ENCODE results near the gene ICOSLG. TPM values are rescaled to one million over a fixed set of nuclear protein-coding genes. Genes with fewer than 3 reads are reported as not detected.
"Not testable (repeated sequence)": the region's sequence is repeated elsewhere in the genome, so short reads cannot be mapped to it uniquely, and the experiment has no call there.

The ICOSLG gene
- polyA plus RNA-seq, 1 experiment, result not detected

- H3K27me3 ChIP-seq (ENCODE audit: control insufficient read depth, insufficient read depth, low read length); DNase-seq (ENCODE audit: low read depth, low spot score); H3K27ac ChIP-seq (ENCODE audit: low read depth, low read length); H3K4me3 ChIP-seq (ENCODE audit: low read depth, low read length); CTCF ChIA-PET; H3K9me3 ChIP-seq (ENCODE audit: control insufficient read depth, insufficient read depth, low read length); POLR2A ChIA-PET: not testable (repeated sequence)
Measured at GRCh38 chr21:44206698-44207676, 33.8 kb downstream of the ICOSLG start.

DNA sequence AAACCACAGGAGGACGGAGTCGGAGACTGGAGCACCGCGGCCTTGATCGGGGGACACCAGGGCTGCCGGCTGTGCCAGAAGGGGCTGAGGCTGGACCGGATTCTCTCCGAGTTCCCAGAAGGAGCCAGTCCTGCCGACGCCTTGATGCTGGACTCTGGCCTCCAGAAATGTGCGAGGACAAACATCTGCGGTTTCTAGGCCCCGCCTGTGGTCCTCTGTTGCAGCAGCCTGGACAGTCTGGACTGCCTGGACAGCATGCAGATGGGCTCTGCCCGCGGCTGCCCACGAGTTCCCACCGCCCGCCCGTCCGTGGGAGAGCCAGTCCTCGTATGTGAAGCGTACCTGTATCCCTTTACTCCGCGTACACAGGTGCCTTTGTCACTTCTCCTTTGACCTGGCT is 34.6 kb downstream of the ICOSLG start:
- H3K9me3 ChIP-seq (ENCODE audit: control insufficient read depth, insufficient read depth, low read length); H3K27me3 ChIP-seq (ENCODE audit: control insufficient read depth, insufficient read depth, low read length); H3K27ac ChIP-seq (ENCODE audit: low read depth, low read length); DNase-seq (ENCODE audit: low read depth, low spot score); POLR2A ChIA-PET; H3K4me3 ChIP-seq (ENCODE audit: low read depth, low read length); CTCF ChIA-PET: not testable (repeated sequence)

- POLR2A ChIA-PET; CTCF ChIA-PET; DNase-seq (ENCODE audit: low read depth, low spot score); H3K4me3 ChIP-seq (ENCODE audit: low read depth, low read length); H3K9me3 ChIP-seq (ENCODE audit: control insufficient read depth, insufficient read depth, low read length); H3K27ac ChIP-seq (ENCODE audit: low read depth, low read length); H3K27me3 ChIP-seq (ENCODE audit: control insufficient read depth, insufficient read depth, low read length): not testable (repeated sequence)
Measured at GRCh38 chr21:44202590-44203299, 38.0 kb downstream of the ICOSLG start.

GRCh38 chr21:44199997-44200396 is 40.7 kb downstream of the ICOSLG start:
- POLR2A ChIA-PET; H3K4me3 ChIP-seq (ENCODE audit: low read depth, low read length); H3K27ac ChIP-seq (ENCODE audit: low read depth, low read length); DNase-seq (ENCODE audit: low read depth, low spot score); H3K27me3 ChIP-seq (ENCODE audit: control insufficient read depth, insufficient read depth, low read length); CTCF ChIA-PET; H3K9me3 ChIP-seq (ENCODE audit: control insufficient read depth, insufficient read depth, low read length): not testable (repeated sequence)

- H3K27me3 ChIP-seq (ENCODE audit: control insufficient read depth, insufficient read depth, low read length), result peaks cover 4% of the 10 kb centered on the region
- ChIA-PET CTCF (no interaction called here), POLR2A (no interaction called here)
- H3K4me3 ChIP-seq (ENCODE audit: low read depth, low read length), result no peak overlapping the region
- TF ChIP-seq, protein P1, sequence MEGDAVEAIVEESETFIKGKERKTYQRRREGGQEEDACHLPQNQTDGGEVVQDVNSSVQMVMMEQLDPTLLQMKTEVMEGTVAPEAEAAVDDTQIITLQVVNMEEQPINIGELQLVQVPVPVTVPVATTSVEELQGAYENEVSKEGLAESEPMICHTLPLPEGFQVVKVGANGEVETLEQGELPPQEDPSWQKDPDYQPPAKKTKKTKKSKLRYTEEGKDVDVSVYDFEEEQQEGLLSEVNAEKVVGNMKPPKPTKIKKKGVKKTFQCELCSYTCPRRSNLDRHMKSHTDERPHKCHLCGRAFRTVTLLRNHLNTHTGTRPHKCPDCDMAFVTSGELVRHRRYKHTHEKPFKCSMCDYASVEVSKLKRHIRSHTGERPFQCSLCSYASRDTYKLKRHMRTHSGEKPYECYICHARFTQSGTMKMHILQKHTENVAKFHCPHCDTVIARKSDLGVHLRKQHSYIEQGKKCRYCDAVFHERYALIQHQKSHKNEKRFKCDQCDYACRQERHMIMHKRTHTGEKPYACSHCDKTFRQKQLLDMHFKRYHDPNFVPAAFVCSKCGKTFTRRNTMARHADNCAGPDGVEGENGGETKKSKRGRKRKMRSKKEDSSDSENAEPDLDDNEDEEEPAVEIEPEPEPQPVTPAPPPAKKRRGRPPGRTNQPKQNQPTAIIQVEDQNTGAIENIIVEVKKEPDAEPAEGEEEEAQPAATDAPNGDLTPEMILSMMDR (IDR thresholded peaks at IDR 0.05; ENCODE audit: low read depth, low read length), result no peak
- H3K9me3 ChIP-seq (ENCODE audit: control insufficient read depth, insufficient read depth, low read length), result no peaks in the 10 kb centered on the region
- DNase-seq (ENCODE audit: low read depth, low spot score), result no peak
- no peak overlapping the region for H3K27ac ChIP-seq (ENCODE audit: low read depth, low read length)
Measured at GRCh38 chr21:44199448-44199847, 41.3 kb downstream of the ICOSLG start.

- H3K27ac ChIP-seq (ENCODE audit: low read depth, low read length); H3K9me3 ChIP-seq (ENCODE audit: control insufficient read depth, insufficient read depth, low read length); POLR2A ChIA-PET; DNase-seq (ENCODE audit: low read depth, low spot score); CTCF ChIA-PET; H3K4me3 ChIP-seq (ENCODE audit: low read depth, low read length); H3K27me3 ChIP-seq (ENCODE audit: control insufficient read depth, insufficient read depth, low read length): not testable (repeated sequence)
Measured at GRCh38 chr21:44197156-44197516, 43.6 kb downstream of the ICOSLG start.

DNA sequence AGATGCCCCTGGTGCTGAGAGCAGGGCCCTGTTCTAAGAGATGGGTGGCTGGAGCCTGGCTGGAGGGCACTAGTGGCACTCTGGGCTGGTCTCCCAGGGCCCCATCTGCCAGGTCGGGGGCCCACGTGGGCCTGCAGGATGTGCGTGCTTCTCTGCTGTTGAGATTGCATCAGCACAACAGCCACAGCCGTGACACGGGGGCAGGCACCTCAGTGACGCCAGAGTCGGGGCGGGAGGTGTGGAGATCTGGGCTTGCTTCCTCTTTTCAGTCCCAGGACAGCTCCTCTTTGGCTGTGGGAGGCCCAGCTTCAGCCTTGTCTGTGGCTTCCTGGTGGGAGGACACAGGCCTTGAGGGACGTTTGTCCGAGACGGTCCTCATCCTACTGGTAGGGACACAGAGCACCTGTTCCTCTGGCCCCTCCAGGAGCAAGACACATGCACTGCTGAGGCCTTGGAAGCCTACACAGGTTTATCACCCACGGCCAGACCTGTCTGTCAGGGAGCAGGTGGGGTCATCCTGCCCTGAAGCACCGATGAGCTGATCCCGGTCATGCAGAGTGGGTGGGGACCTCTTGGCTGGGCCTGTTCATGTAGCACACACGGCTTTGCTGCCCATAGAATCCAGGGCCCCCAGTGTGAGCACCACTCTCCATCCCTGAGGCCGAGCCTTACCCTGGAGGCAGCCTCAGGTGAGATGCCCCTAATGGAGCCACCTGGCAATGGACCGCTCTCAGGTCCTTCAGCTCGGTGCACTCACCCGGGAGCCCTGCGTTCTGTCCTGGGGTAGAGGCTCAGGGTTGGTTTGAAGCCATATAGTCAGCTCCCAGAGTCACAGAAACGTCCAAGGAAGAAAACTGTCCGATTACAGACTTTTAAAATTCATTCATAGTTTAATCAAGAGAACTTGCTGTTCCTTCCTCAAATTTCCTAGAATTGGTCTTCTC is 44.3 kb downstream of the ICOSLG start:
- not testable (repeated sequence) for DNase-seq (ENCODE audit: low read depth, low spot score)

GRCh38 chr21:44194888-44195287 is 45.9 kb downstream of the ICOSLG start:
- POLR2A ChIA-PET; CTCF ChIA-PET; DNase-seq (ENCODE audit: low read depth, low spot score); H3K27ac ChIP-seq (ENCODE audit: low read depth, low read length); H3K27me3 ChIP-seq (ENCODE audit: control insufficient read depth, insufficient read depth, low read length); H3K4me3 ChIP-seq (ENCODE audit: low read depth, low read length); H3K9me3 ChIP-seq (ENCODE audit: control insufficient read depth, insufficient read depth, low read length): not testable (repeated sequence)

More for the DNA sequence above, 44.3 kb downstream of the ICOSLG start:
- H3K27me3 ChIP-seq (ENCODE audit: control insufficient read depth, insufficient read depth, low read length); POLR2A ChIA-PET; H3K4me3 ChIP-seq (ENCODE audit: low read depth, low read length); H3K9me3 ChIP-seq (ENCODE audit: control insufficient read depth, insufficient read depth, low read length); H3K27ac ChIP-seq (ENCODE audit: low read depth, low read length); CTCF ChIA-PET: not testable (repeated sequence)

DNA sequence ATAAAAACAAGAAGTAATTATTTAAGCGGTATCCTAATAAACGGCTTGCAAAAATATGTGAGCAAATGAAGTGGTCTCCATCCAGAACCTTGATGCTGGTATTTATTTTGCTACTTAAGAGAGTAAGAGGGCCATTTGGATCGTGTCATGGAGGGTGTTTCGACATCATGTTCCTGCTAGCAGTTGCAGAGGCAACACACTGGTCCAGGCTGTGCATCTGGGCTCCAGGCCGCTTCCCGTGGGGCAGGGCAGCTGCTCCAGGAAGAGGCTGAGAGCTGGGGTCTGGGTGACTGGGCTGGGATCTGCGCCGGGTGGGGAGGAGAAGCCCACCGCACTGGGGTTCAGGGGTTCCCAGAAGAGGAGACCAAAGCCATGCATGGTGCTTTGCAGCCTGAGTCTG is 46.3 kb downstream of the ICOSLG start:
- H3K27ac ChIP-seq (ENCODE audit: low read depth, low read length); H3K4me3 ChIP-seq (ENCODE audit: low read depth, low read length); H3K9me3 ChIP-seq (ENCODE audit: control insufficient read depth, insufficient read depth, low read length); H3K27me3 ChIP-seq (ENCODE audit: control insufficient read depth, insufficient read depth, low read length); POLR2A ChIA-PET; DNase-seq (ENCODE audit: low read depth, low spot score); CTCF ChIA-PET: not testable (repeated sequence)

DNA sequence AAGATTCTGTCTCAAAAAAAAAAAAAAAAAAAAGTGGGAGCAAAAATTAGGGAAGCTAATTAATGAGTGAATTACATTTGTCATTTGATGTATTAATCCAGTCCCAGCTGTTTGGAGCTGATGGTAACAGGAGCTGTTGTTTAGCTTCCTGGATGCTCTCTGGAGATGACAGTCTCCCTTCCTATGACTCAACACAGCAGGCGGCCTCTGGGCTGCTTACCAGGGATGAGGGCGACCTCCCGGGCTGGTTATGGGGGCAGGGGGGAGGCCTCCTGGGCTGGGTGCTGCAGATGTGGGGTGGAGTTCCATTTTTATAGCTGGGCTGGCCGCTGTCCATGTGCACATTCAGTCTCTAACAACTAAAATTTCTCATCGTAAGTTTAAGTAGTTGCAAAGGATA is 47.6 kb downstream of the ICOSLG start:
- DNase-seq (ENCODE audit: low read depth, low spot score); H3K27ac ChIP-seq (ENCODE audit: low read depth, low read length); H3K4me3 ChIP-seq (ENCODE audit: low read depth, low read length); H3K9me3 ChIP-seq (ENCODE audit: control insufficient read depth, insufficient read depth, low read length); CTCF ChIA-PET; H3K27me3 ChIP-seq (ENCODE audit: control insufficient read depth, insufficient read depth, low read length); POLR2A ChIA-PET: not testable (repeated sequence)
